Keratinocyte (primary cell): ENCODE measurements around the gene CFAP90. TPM values are rescaled to one million over a fixed set of nuclear protein-coding genes. Genes with fewer than 3 reads are reported as not detected.

ENCODE experiments used
- DNase-seq: peaks from one replicate; pipeline ENCODE4 v3.0.0-alpha.2; 2011; ENCODE audit warnings: low read depth, missing footprints, low spot score
- FAIRE-seq: peaks from 2 replicates; lab custom pipeline; 2011; peaks lifted over from hg19 to GRCh38; lab: Jason Lieb, UNC
- H2AFZ ChIP-seq: 2 replicates; pipeline ENCODE4 v1.6.0; 2012; ENCODE audit warnings: low read length, control low read depth, inconsistent platforms; ENCODE audit not compliant: control insufficient read depth
- H3K27ac ChIP-seq: 2 replicates; pipeline ENCODE4 v1.5.1; 2011; ENCODE audit warnings: low read length; ENCODE audit not compliant: control insufficient read depth, insufficient read depth
- H3K27me3 ChIP-seq: 3 replicates; pipeline ENCODE4 v1.6.0; 2011; ENCODE audit warnings: low read length; ENCODE audit not compliant: control insufficient read depth, insufficient read depth; ENCODE audit errors: extremely low read depth
- H3K36me3 ChIP-seq, 2 experiments: 2 replicates in 1 of 2; 3 replicates in 1 of 2; pipeline ENCODE4 v1.5.1; 2011; ENCODE audit warnings: low read length in 2 of 2, mild to moderate bottlenecking in 1 of 2; ENCODE audit not compliant: control insufficient read depth in 2 of 2, insufficient read depth in 2 of 2; ENCODE audit errors: extremely low read depth in 1 of 2
- H3K4me1 ChIP-seq: 3 replicates; pipeline ENCODE4 v1.5.1; 2011; ENCODE audit warnings: low read length; ENCODE audit not compliant: control insufficient read depth, insufficient read depth; ENCODE audit errors: extremely low read depth
- H3K4me2 ChIP-seq: 3 replicates; pipeline ENCODE4 v1.6.0; 2011; ENCODE audit warnings: low read depth, low read length; ENCODE audit not compliant: control insufficient read depth, insufficient read depth; ENCODE audit errors: extremely low read depth
- H3K4me3 ChIP-seq, 3 experiments: fragments of 200-600 bp in 1 of 3; sonication (generic) in 1 of 3; 2 replicates in 2 of 3; 3 replicates in 1 of 3; pipeline ENCODE4 v1.5.1; 2011 to 2016; ENCODE audit warnings: low read length in 3 of 3, mild to moderate bottlenecking in 3 of 3, control low read depth in 2 of 3, inconsistent platforms in 1 of 3, low read depth in 1 of 3, mixed read lengths in 1 of 3, mixed run types in 1 of 3, moderate library complexity in 1 of 3; ENCODE audit not compliant: control insufficient read depth in 2 of 3, insufficient read depth in 2 of 3; ENCODE audit errors: extremely low read depth in 1 of 3
- H3K79me2 ChIP-seq: 2 replicates; pipeline ENCODE4 v1.6.0; 2012; ENCODE audit warnings: low read length; ENCODE audit not compliant: control insufficient read depth, insufficient read depth
- H3K9ac ChIP-seq: 3 replicates; pipeline ENCODE4 v1.6.0; 2011; ENCODE audit warnings: low read length; ENCODE audit not compliant: control insufficient read depth, insufficient read depth; ENCODE audit errors: extremely low read depth
- H3K9me1 ChIP-seq: 3 replicates; pipeline ENCODE4 v1.6.0; 2011; ENCODE audit warnings: low read length; ENCODE audit not compliant: control insufficient read depth, insufficient read depth; ENCODE audit errors: extremely low read depth
- H3K9me3 ChIP-seq: 2 replicates; pipeline ENCODE4 v1.5.1; 2012; ENCODE audit warnings: low read depth, low read length; ENCODE audit not compliant: control insufficient read depth
- H4K20me1 ChIP-seq: 3 replicates; pipeline ENCODE4 v1.6.0; 2011; ENCODE audit warnings: low read length; ENCODE audit not compliant: control insufficient read depth, insufficient read depth; ENCODE audit errors: extremely low read depth
- CTCF ChIP-seq, 3 experiments: IDR thresholded peaks in 1 of 3; conservative IDR thresholded peaks in 1 of 3; optimal IDR thresholded peaks in 1 of 3; 2 replicates in 2 of 3; 3 replicates in 1 of 3; pipeline versions ENCODE3 to v1.5.1; 2011; ENCODE audit warnings: low read length in 3 of 3, mild to moderate bottlenecking in 3 of 3, moderate library complexity in 2 of 3, control low read depth in 1 of 3, inconsistent platforms in 1 of 3; ENCODE audit not compliant: insufficient read depth in 2 of 3; ENCODE audit errors: extremely low read depth in 1 of 3
- EZH2 ChIP-seq: IDR thresholded peaks from one replicate; pipeline ENCODE4 v1.6.1; 2012; ENCODE audit warnings: inconsistent platforms, mild to moderate bottlenecking, low read length, moderate library complexity
- dilution Hi-C: fragments of 300-500 bp; cut with MboI; formaldehyde crosslinking; loops from one replicate; pipeline ENCODE4 v1.7.0; 2020; ENCODE audit warnings: low sequenced_read_pairs; ENCODE audit not compliant: extremely low pct_ligation_motif_present
- polyA plus RNA-seq, 5 experiments: library from polyadenylated mRNA; depleted of rRNA in 3 of 5; stranded (reverse) in 3 of 5; stranded (forward) in 1 of 5; unstranded in 1 of 5; fragments of >200 nt; gene quantifications; 1 replicate in 1 of 5; 2 replicates in 3 of 5; 3 replicates in 1 of 5; pipeline versions ENCODE4 v1.2.1 to v1.2.3, GENCODE V29; 2011 to 2012; ENCODE audit warnings: missing spikeins in 2 of 5, low read depth in 1 of 5, low replicate concordance in 1 of 5

The CFAP90 gene
- polyA plus RNA-seq, 1 donor (not counting 4 experiments of a cell fraction or from before 2014, with no cell fraction given): not detected

GRCh38 chr5:7881816-7882215 lies 30.9 kb upstream of the CFAP90 start:
- dilution Hi-C loops: no loop called here
- H3K36me3 ChIP-seq: peaks cover 23 to 27% of the 10 kb centered on the region in 2 experiments

DNA sequence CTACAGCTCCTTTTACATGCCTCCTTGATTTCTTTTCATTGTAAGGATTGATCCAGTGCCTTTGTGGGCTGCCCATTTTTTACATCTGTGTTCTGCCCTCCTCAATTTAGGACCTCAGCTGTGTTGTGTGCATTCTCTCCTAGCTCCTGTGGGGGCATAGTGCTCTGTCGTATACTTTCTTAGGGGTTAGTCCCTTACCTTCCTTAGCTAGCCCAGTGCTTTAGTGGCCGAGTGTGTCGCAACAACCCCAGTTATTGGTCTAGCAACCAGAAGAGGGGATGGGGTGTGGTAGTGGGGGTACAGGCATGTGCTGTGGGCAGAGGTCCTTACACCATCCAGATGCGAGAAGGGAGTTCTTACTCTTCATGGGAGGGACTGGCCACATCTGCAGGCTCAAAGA lies 30.2 kb upstream of the CFAP90 start:
- H3K4me3 ChIP-seq: no peak overlapping the region
- DNase-seq (no peak), FAIRE-seq (no peak)
- H3K9me3 ChIP-seq: no peaks in the 10 kb centered on the region
- no peak for TF ChIP-seq CTCF (optimal IDR thresholded peaks at IDR 0.05 in 1 of 3, IDR thresholded peaks at IDR 0.05 in 1 of 3, conservative IDR thresholded peaks at IDR 0.05 in 1 of 3; ENCODE audit: extremely low read depth in 1 of 3, insufficient read depth in 2 of 3, low read length in 3 of 3)
- TF ChIP-seq EZH2: no peak
- no peaks in the 10 kb centered on the region for H3K27me3 ChIP-seq
- H3K27ac ChIP-seq: no peak overlapping the region
- peaks cover 3% of the 10 kb centered on the region for H4K20me1 ChIP-seq
- no peaks in the 10 kb centered on the region for H3K9me1 ChIP-seq
- H3K4me2 ChIP-seq: no peak overlapping the region
- H3K9ac ChIP-seq: no peak overlapping the region
- H3K36me3 ChIP-seq: peaks cover 29 to 30% of the 10 kb centered on the region in 2 experiments
- H3K4me1 ChIP-seq: peaks cover 5% of the 10 kb centered on the region
- dilution Hi-C loops: no loop called here
- peaks cover 19% of the 10 kb centered on the region for H3K79me2 ChIP-seq
- H2AFZ ChIP-seq: no peak overlapping the region

More at GRCh38 chr5:7881816-7882215, 30.9 kb upstream of the CFAP90 start:
- Histone ChIP-seq H3K4me3 (no peak overlapping the region), H3K79me2 (peaks cover 19% of the 10 kb centered on the region), H2AFZ (no peak overlapping the region), H3K4me1 (peaks cover 2% of the 10 kb centered on the region), H3K27ac (no peak overlapping the region), H3K27me3 (no peaks in the 10 kb centered on the region), H3K4me2 (no peak overlapping the region), H3K9me3 (no peaks in the 10 kb centered on the region), H3K9ac (no peak overlapping the region), H3K9me1 (no peaks in the 10 kb centered on the region), H4K20me1 (peaks cover 3% of the 10 kb centered on the region)
- no peak for FAIRE-seq
- TF ChIP-seq CTCF (optimal IDR thresholded peaks at IDR 0.05 in 1 of 3, IDR thresholded peaks at IDR 0.05 in 1 of 3, conservative IDR thresholded peaks at IDR 0.05 in 1 of 3; ENCODE audit: extremely low read depth in 1 of 3, insufficient read depth in 2 of 3, low read length in 3 of 3): no peak
- no peak for TF ChIP-seq EZH2
- DNase-seq: no peak
